Testis (tissue), 2 donors: ENCODE data around the gene NUB1.

Experiments used
- CTCF ChIP-seq, 3 experiments: fragments of 450-650 bp in 2 of 3; fragments of 200-600 bp in 1 of 3; sonication (generic) in 1 of 3; IDR thresholded peaks; one replicate each; pipeline ENCODE4 v1.5.1; 2016 to 2019; ENCODE audit warnings: antibody characterized with exemption in 3 of 3, mild to moderate bottlenecking in 2 of 3, moderate library complexity in 1 of 3
- POLR2A ChIP-seq: fragments of 450-650 bp; IDR thresholded peaks from one replicate; pipeline ENCODE4 v1.6.1; 2017; ENCODE audit warnings: antibody characterized with exemption, mild to moderate bottlenecking, moderate library complexity

DNA sequence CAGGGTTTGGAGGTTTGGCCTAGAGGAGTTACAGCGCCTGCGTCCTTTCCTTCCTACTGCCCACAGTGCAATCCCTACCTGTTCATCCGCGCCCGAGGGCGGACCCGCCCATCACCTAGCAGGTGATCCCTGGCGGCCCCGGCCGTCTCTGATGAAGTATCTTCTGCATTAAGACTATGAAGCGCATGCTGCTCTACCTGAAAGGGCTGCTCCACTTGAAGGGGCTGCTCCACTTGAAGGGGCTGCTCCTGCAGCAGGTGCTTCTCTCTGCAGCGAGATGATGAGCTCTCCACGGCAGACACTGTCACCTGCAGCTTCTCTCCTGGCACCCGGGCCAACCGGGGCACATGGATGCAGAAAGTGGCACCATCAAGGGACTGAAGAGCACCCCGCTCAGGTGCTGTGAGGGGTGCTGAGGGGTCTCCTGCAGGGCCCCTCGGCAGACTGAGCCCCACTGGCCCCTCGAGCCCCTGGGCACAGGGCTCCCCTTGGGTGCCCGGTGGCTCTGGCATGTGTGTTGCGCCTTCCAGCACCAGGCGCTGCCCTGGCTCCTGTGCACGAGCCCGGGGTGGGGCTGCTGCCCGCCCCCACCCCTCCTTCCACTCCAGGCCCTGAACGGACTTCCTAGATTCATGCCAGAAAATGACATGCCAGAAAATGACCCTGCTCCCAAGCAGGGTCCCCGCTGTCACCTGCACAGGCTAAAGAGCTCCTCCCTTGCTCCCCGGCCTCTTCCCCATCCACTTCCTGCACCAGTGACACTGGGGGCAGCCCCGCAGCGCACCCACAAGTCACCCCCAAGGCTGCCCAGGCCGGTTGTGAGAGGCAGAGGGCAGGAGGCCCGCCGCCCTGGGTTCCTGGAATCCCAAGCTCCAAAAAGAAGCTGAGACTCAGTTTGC, 38.8 kb downstream of the NUB1 start:
- TF ChIP-seq CTCF (IDR thresholded peaks at IDR 0.05) (no peak), POLR2A (no peak)
